RWPE1 (cell line): ENCODE measurements around the gene GPC3.
"Not testable (repeated sequence)": the region's sequence is repeated elsewhere in the genome, so short reads cannot be mapped to it uniquely, and the experiment has no call there.

ENCODE experiments used
- CTCF ChIA-PET: fragments of 350-600 bp; sonication (Branson Sonifier 250); formaldehyde crosslinking; extraction: SDS; loops from one replicate; lab custom pipeline; 2021; lab: Yijun Ruan, JAX
- POLR2A ChIA-PET: fragments of 400-600 bp; formaldehyde crosslinking; extraction: SDS; loops from one replicate; lab custom pipeline; 2020; ENCODE audit warnings: antibody characterized with exemption; ENCODE audit not compliant: low non-redundant PET; lab: Yijun Ruan, JAX
- DNase-seq: peaks from one replicate; pipeline ENCODE4 v3.0.0; 2012; ENCODE audit warnings: low spot score
- H3K27ac ChIP-seq: fragments of 450-650 bp; 2 replicates; pipeline ENCODE4 v1.5.1; 2017
- CTCF ChIP-seq: fragments of 450-650 bp; conservative IDR thresholded peaks from 2 replicates; pipeline ENCODE4 v1.5.1; 2017; ENCODE audit warnings: low read depth, mild to moderate bottlenecking

Gene GPC3

GRCh38 chrX:133774807-133775206 lies 210.6 kb downstream of the GPC3 start:
- no peak overlapping the region for H3K27ac ChIP-seq
- DNase-seq = no peak
- POLR2A ChIA-PET = no interaction called here
- CTCF ChIA-PET = no interaction called here
- TF ChIP-seq CTCF = no peak

- TF ChIP-seq CTCF = no peak
- no peak overlapping the region for H3K27ac ChIP-seq
- DNase-seq = no peak
- ChIA-PET POLR2A (no interaction called here), CTCF (no interaction called here)
These were observed 214.2 kb downstream of the GPC3 start for GRCh38 chrX:133771086-133771646.

- CTCF ChIA-PET, H3K27ac ChIP-seq, DNase-seq, POLR2A ChIA-PET: not testable (repeated sequence)
These were observed 222.3 kb downstream of the GPC3 start for GRCh38 chrX:133762976-133763548.

GRCh38 chrX:133754657-133755056 lies 230.7 kb downstream of the GPC3 start:
- ChIA-PET CTCF (no interaction called here), POLR2A (no interaction called here)
- TF ChIP-seq CTCF = no peak
- H3K27ac ChIP-seq = no peak overlapping the region
- DNase-seq = no peak

- TF ChIP-seq CTCF = no peak
- CTCF ChIA-PET = interaction anchor here (0.6 kb wide), 1 partner anchor 163 kb away, joined by 3 read pairs; no protein-coding TSS in a partner anchor
- POLR2A ChIA-PET = no interaction called here
- no peak for DNase-seq
- H3K27ac ChIP-seq = no peak overlapping the region
These were observed 235.4 kb downstream of the GPC3 start for GRCh38 chrX:133749951-133750350.

- TF ChIP-seq CTCF = no peak
- H3K27ac ChIP-seq = no peak overlapping the region
- POLR2A ChIA-PET = no interaction called here
- CTCF ChIA-PET = interaction anchor here (0.6 kb wide), 1 partner anchor 163 kb away, joined by 3 read pairs; no protein-coding TSS in a partner anchor
- no peak for DNase-seq
These were observed 236.0 kb downstream of the GPC3 start for GRCh38 chrX:133749370-133749769.

GRCh38 chrX:133747196-133747595 lies 238.2 kb downstream of the GPC3 start:
- CTCF ChIA-PET = no interaction called here
- DNase-seq = no peak

More at GRCh38 chrX:133747196-133747595, 238.2 kb downstream of the GPC3 start:
- POLR2A ChIA-PET = no interaction called here
- TF ChIP-seq CTCF = no peak
- H3K27ac ChIP-seq = no peak overlapping the region
